Hematopoietic multipotent progenitor cell (in vitro differentiated cells): Measurements from ENCODE around the gene EPB41L3. TPM values are rescaled to one million over a fixed set of nuclear protein-coding genes. Genes with fewer than 3 reads are reported as not detected.
A peak's percentile ranks its signal among the peaks of the same experiment; 100 is the strongest.
"Not testable (repeated sequence)": the region's sequence is repeated elsewhere in the genome, so short reads cannot be mapped to it uniquely, and the experiment has no call there.

ENCODE experiments used
- DNase-seq, 3 donors: peaks; one replicate each; pipeline ENCODE4 v3.0.0-alpha.2; 2011 to 2015; ENCODE audit warnings: low read depth in 2 of 3, low spot score in 2 of 3
- total RNA-seq: library from RNA; depleted of rRNA; stranded (reverse); fragments of >200 nt; gene quantifications from one replicate; pipeline ENCODE4 v1.2.3, GENCODE V29; 2012

EPB41L3 gene
- total RNA-seq, 1 donor = 6.2 TPM

- no peak for DNase-seq
These were observed 43.4 kb downstream of the EPB41L3 start for GRCh38 chr18:5500158-5500939.

GRCh38 chr18:5498452-5498851 is 45.3 kb downstream of the EPB41L3 start:
- no peak for DNase-seq

- no peak for DNase-seq
These were observed 47.5 kb downstream of the EPB41L3 start for GRCh38 chr18:5496305-5496704.

- DNase-seq = no peak
These were observed 52.9 kb downstream of the EPB41L3 start for GRCh38 chr18:5490753-5491480.

GRCh38 chr18:5488844-5489243 is 55.0 kb downstream of the EPB41L3 start:
- DNase-seq = no peak

GRCh38 chr18:5488044-5488443 is 55.8 kb downstream of the EPB41L3 start:
- not testable (repeated sequence) for DNase-seq

GRCh38 chr18:5484526-5484925 is 59.3 kb downstream of the EPB41L3 start:
- no peak for DNase-seq

GRCh38 chr18:5481621-5482020 is 62.2 kb downstream of the EPB41L3 start:
- DNase-seq = no peak

- no peak for DNase-seq
These were observed 65.5 kb downstream of the EPB41L3 start for GRCh38 chr18:5478261-5478660.

- DNase-seq = no peak
These were observed 66.6 kb downstream of the EPB41L3 start for GRCh38 chr18:5476961-5477800.

GRCh38 chr18:5475267-5475666 is 68.5 kb downstream of the EPB41L3 start:
- DNase-seq = peak in 2 of 3 donors; percentile 32 to 75

- DNase-seq = no peak
These were observed 74.5 kb downstream of the EPB41L3 start for GRCh38 chr18:5469340-5469739.

- DNase-seq = no peak
These were observed 75.4 kb downstream of the EPB41L3 start for GRCh38 chr18:5468394-5468793.

GRCh38 chr18:5467671-5468070 is 76.1 kb downstream of the EPB41L3 start:
- no peak for DNase-seq

- DNase-seq = peak in 2 of 3 donors; percentile 26 to 33
These were observed 77.5 kb downstream of the EPB41L3 start for GRCh38 chr18:5466256-5466655.

- no peak for DNase-seq
These were observed 79.5 kb downstream of the EPB41L3 start for GRCh38 chr18:5464251-5464650.

GRCh38 chr18:5463831-5464230 is 80.0 kb downstream of the EPB41L3 start:
- no peak for DNase-seq

- no peak for DNase-seq
These were observed 80.4 kb downstream of the EPB41L3 start for GRCh38 chr18:5463390-5463789.

GRCh38 chr18:5462227-5462626 is 81.6 kb downstream of the EPB41L3 start:
- DNase-seq = no peak

- DNase-seq = no peak
These were observed 82.8 kb downstream of the EPB41L3 start for GRCh38 chr18:5461041-5461440.

GRCh38 chr18:5457462-5457957 is 86.3 kb downstream of the EPB41L3 start:
- no peak for DNase-seq
